ENCODE data around the gene CCRL2. TPM values are rescaled to one million over a fixed set of nuclear protein-coding genes. Genes with fewer than 3 reads are reported as not detected.
"Not testable (repeated sequence)": the region's sequence is repeated elsewhere in the genome, so short reads cannot be mapped to it uniquely, and the experiment has no call there.

The CCRL2 gene
- total RNA-seq, 1 experiment from 2014 or later, result not detected

- no TSS peak for BruUV-seq (replicated peaks)
- H3K4me3 Mint-ChIP-seq (ENCODE audit: low read depth, unreplicated experiment), result no peak overlapping the region
- CTCF ChIA-PET, result interaction anchor here (0.6 kb wide), 1 partner anchor 59 kb away, joined by 3 read pairs; no protein-coding TSS in a partner anchor
- intact Hi-C loops (cut with micrococcal nuclease; ENCODE audit: unreplicated experiment), result no loop called here
- peaks cover 2% of the 10 kb centered on the region for H3K27me3 Mint-ChIP-seq (ENCODE audit: unreplicated experiment)
- no peaks in the 10 kb centered on the region for H3K36me3 Mint-ChIP-seq (ENCODE audit: insufficient read depth, unreplicated experiment)
- DNase-seq, result no peak
- H3K4me1 Mint-ChIP-seq (ENCODE audit: low read depth, unreplicated experiment), result peaks cover 6% of the 10 kb centered on the region
- TF ChIP-seq, protein P1, sequence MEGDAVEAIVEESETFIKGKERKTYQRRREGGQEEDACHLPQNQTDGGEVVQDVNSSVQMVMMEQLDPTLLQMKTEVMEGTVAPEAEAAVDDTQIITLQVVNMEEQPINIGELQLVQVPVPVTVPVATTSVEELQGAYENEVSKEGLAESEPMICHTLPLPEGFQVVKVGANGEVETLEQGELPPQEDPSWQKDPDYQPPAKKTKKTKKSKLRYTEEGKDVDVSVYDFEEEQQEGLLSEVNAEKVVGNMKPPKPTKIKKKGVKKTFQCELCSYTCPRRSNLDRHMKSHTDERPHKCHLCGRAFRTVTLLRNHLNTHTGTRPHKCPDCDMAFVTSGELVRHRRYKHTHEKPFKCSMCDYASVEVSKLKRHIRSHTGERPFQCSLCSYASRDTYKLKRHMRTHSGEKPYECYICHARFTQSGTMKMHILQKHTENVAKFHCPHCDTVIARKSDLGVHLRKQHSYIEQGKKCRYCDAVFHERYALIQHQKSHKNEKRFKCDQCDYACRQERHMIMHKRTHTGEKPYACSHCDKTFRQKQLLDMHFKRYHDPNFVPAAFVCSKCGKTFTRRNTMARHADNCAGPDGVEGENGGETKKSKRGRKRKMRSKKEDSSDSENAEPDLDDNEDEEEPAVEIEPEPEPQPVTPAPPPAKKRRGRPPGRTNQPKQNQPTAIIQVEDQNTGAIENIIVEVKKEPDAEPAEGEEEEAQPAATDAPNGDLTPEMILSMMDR (IDR thresholded peaks at IDR 0.05; ENCODE audit: unreplicated experiment), result no peak
- no peak overlapping the region for H3K27ac Mint-ChIP-seq (ENCODE audit: unreplicated experiment)
- no peaks in the 10 kb centered on the region for H3K9me3 Mint-ChIP-seq (ENCODE audit: low read depth, unreplicated experiment)
Observed at GRCh38 chr3:46400000-46400734, 6.9 kb upstream of the CCRL2 start.

- Mint-ChIP-seq H3K4me1 (ENCODE audit: low read depth, unreplicated experiment) (peaks cover 13% of the 10 kb centered on the region), H3K27ac (ENCODE audit: unreplicated experiment) (no peak overlapping the region), H3K27me3 (ENCODE audit: unreplicated experiment) (no peaks in the 10 kb centered on the region)
Observed at GRCh38 chr3:46400846-46401245, 6.2 kb upstream of the CCRL2 start.

DNA sequence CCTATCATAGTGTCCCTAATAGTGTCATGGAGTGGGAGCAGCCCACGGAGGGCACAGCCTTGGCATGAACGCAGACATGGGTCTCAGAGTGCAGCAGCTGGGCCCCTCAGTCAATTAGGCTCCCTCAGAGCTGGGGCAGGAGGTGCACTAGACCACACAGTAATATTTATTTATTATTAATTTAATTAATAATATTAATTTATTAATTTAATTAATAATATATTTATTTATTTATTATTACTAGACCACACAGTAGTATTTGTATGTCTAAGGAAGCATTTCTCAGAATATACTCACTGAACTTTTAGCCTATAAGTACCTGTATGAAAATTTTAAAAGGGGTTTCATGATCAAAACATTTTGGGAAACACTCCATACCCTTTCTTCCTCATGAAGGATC, 5.5 kb upstream of the CCRL2 start:
- Mint-ChIP-seq H3K36me3 (ENCODE audit: insufficient read depth, unreplicated experiment) (no peaks in the 10 kb centered on the region), H3K9me3 (ENCODE audit: low read depth, unreplicated experiment) (no peaks in the 10 kb centered on the region), H3K4me3 (ENCODE audit: low read depth, unreplicated experiment) (no peak overlapping the region), H3K4me1 (ENCODE audit: low read depth, unreplicated experiment) (peaks cover 18% of the 10 kb centered on the region), H3K27ac (ENCODE audit: unreplicated experiment) (no peak overlapping the region), H3K27me3 (ENCODE audit: unreplicated experiment) (no peaks in the 10 kb centered on the region)
- BruUV-seq (replicated peaks), result no TSS peak
- TF ChIP-seq, protein P1 (IDR thresholded peaks at IDR 0.05; ENCODE audit: unreplicated experiment), result no peak
- DNase-seq, result no peak
- intact Hi-C loops (cut with micrococcal nuclease; ENCODE audit: unreplicated experiment), result no loop called here
- CTCF ChIA-PET, result no interaction called here

More at GRCh38 chr3:46400846-46401245, 6.2 kb upstream of the CCRL2 start:
- TF ChIP-seq, protein P1 (IDR thresholded peaks at IDR 0.05; ENCODE audit: unreplicated experiment), result no peak
- H3K9me3 Mint-ChIP-seq (ENCODE audit: low read depth, unreplicated experiment), result no peaks in the 10 kb centered on the region
- BruUV-seq (replicated peaks), result no TSS peak
- H3K36me3 Mint-ChIP-seq (ENCODE audit: insufficient read depth, unreplicated experiment), result no peaks in the 10 kb centered on the region
- intact Hi-C loops (cut with micrococcal nuclease; ENCODE audit: unreplicated experiment), result no loop called here
- CTCF ChIA-PET, result no interaction called here
- H3K4me3 Mint-ChIP-seq (ENCODE audit: low read depth, unreplicated experiment), result no peak overlapping the region
- no peak for DNase-seq

GRCh38 chr3:46402902-46403301, 4.2 kb upstream of the CCRL2 start:
- H3K27ac Mint-ChIP-seq (ENCODE audit: unreplicated experiment); intact Hi-C loops (cut with micrococcal nuclease; ENCODE audit: unreplicated experiment); BruUV-seq (replicated peaks); DNase-seq; H3K27me3 Mint-ChIP-seq (ENCODE audit: unreplicated experiment); H3K4me3 Mint-ChIP-seq (ENCODE audit: low read depth, unreplicated experiment); H3K36me3 Mint-ChIP-seq (ENCODE audit: insufficient read depth, unreplicated experiment); CTCF ChIA-PET; H3K9me3 Mint-ChIP-seq (ENCODE audit: low read depth, unreplicated experiment): not testable (repeated sequence)
- H3K4me1 Mint-ChIP-seq (ENCODE audit: low read depth, unreplicated experiment), result peaks cover 26% of the 10 kb centered on the region
